Epithelial cell of esophagus (primary cell): Measurements from ENCODE around the gene PLSCR3.
A peak's percentile ranks its signal among the peaks of the same experiment; 100 is the strongest.
"Not testable (repeated sequence)": the region's sequence is repeated elsewhere in the genome, so short reads cannot be mapped to it uniquely, and the experiment has no call there.

Source experiments
- DNase-seq: peaks from one replicate; pipeline ENCODE4 v3.0.0; 2010; ENCODE audit warnings: low read depth
- H3K4me3 ChIP-seq: 2 replicates; pipeline ENCODE4 v1.5.1; 2011; ENCODE audit warnings: mild to moderate bottlenecking, low read length, control low read depth
- CTCF ChIP-seq: IDR thresholded peaks from 2 replicates; pipeline ENCODE4 v1.5.1; 2011; ENCODE audit warnings: low read depth, mild to moderate bottlenecking, low read length, control low read depth, inconsistent platforms; ENCODE audit not compliant: insufficient read depth; ENCODE audit errors: missing control alignments

Gene PLSCR3

GRCh38 chr17:7367918-7368598 lies 26.3 kb downstream of the PLSCR3 start:
- H3K4me3 ChIP-seq, result no peak overlapping the region
- no peak for TF ChIP-seq CTCF
- no peak for DNase-seq

GRCh38 chr17:7367083-7367482 lies 27.2 kb downstream of the PLSCR3 start:
- no peak for TF ChIP-seq CTCF
- no peak overlapping the region for H3K4me3 ChIP-seq
- no peak for DNase-seq

GRCh38 chr17:7365963-7366362 lies 28.4 kb downstream of the PLSCR3 start:
- not testable (repeated sequence) for H3K4me3 ChIP-seq, DNase-seq

GRCh38 chr17:7363311-7363710 lies 31.0 kb downstream of the PLSCR3 start:
- no peak for TF ChIP-seq CTCF
- no peak overlapping the region for H3K4me3 ChIP-seq
- DNase-seq, result peak; percentile 83

GRCh38 chr17:7361906-7362305 lies 32.4 kb downstream of the PLSCR3 start:
- TF ChIP-seq CTCF, result no peak
- peak; percentile 92 for DNase-seq
- no peak overlapping the region for H3K4me3 ChIP-seq

GRCh38 chr17:7357381-7357780 lies 36.9 kb downstream of the PLSCR3 start:
- no peak for TF ChIP-seq CTCF
- no peak overlapping the region for H3K4me3 ChIP-seq
- no peak for DNase-seq

- H3K4me3 ChIP-seq, result no peak overlapping the region
- DNase-seq, result no peak
- TF ChIP-seq CTCF, result no peak
Observed at GRCh38 chr17:7356756-7357155, 37.6 kb downstream of the PLSCR3 start.
